Stimulated activated CD4-positive, alpha-beta T cell treated with anti-CD3 and anti-CD28 coated beads, Interleukin-1b, Interleukin-23, amount 100 ng/mL, for 1 hour (primary cell): ENCODE measurements around the gene SPATA13.
"Not testable (repeated sequence)": the region's sequence is repeated elsewhere in the genome, so short reads cannot be mapped to it uniquely, and the experiment has no call there.

ENCODE experiments used
- DNase-seq, 2 donors: peaks; one replicate each; pipeline ENCODE4 v3.0.0-alpha.2; 2020; ENCODE audit warnings: low read depth in 2 of 2

SPATA13 gene

DNA sequence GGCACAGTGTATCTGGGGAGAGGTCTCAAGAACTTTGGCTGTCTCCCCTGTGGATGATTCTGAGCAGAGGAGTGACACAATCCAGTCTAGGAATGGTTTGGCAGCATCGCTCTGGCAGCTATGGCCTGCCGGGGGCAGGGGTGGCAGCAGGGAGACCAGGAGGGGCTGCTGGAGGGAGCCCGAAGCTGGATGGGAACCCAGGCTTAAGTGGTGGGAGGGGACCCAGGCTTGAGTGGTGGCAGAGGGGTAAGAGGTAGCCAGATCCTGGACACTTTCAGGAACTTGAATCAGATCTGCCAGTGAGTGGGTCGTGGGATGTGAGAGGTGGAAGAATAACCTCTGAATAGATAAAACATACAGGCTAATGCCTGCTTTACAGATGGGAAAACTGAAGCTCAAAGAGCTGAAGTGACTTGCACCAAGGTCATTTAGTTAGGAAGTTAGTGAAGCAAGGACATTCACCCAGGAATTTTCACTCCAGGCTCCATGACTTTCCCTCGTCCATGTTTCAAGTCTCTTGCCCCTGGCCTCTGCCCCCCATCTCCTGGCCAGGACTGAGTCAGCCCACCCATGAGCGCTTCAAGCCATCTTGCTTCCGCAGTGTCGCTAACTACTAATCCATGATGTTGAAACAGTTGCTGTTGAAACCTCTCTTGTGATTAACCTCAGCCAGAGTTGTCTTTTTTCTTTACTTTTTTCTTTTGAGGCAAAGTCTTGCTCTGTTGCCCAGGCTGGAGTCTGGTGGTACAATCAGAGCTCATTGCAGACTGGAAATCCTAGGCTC lies 119.0 kb downstream of the SPATA13 start:
- no peak for DNase-seq

- DNase-seq = no peak
Measured at GRCh38 chr13:24280720-24281119, 120.2 kb downstream of the SPATA13 start.

- DNase-seq = no peak
Measured at GRCh38 chr13:24281188-24282008, 120.9 kb downstream of the SPATA13 start.

DNA sequence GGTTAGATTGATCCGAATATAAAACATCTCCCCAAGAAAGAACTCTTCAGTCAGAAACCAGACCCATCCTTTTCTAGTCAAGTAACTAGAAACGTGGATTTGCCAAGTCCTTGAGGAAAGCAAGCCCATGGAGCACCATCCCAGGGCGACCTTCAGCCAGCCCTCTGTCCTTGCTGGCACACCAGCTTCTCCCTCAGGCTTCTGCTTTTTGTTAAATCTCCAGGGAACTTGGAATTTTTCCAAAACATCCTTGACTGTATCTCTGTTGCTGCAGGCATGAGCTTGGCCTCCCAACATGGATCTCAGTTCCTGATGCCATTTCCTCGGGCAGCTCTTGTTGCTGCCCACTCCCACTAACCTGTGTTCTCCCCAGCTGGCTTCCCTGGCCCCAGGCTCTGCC lies 121.7 kb downstream of the SPATA13 start:
- DNase-seq = no peak

- no peak for DNase-seq
Measured at GRCh38 chr13:24284889-24285565, 124.5 kb downstream of the SPATA13 start.

GRCh38 chr13:24286624-24287023 lies 126.1 kb downstream of the SPATA13 start:
- no peak for DNase-seq

GRCh38 chr13:24287748-24288287 lies 127.3 kb downstream of the SPATA13 start:
- no peak for DNase-seq

- no peak for DNase-seq
Measured at GRCh38 chr13:24288870-24289269, 128.3 kb downstream of the SPATA13 start.

- no peak for DNase-seq
Measured at GRCh38 chr13:24290280-24290932, 129.9 kb downstream of the SPATA13 start.

- DNase-seq = no peak
Measured at GRCh38 chr13:24292481-24292880, 132.0 kb downstream of the SPATA13 start.

GRCh38 chr13:24293746-24294145 lies 133.2 kb downstream of the SPATA13 start:
- DNase-seq = no peak

- no peak for DNase-seq
Measured at GRCh38 chr13:24299488-24300114, 139.1 kb downstream of the SPATA13 start.

- DNase-seq = no peak
Measured at GRCh38 chr13:24301434-24301833, 140.9 kb downstream of the SPATA13 start.

DNA sequence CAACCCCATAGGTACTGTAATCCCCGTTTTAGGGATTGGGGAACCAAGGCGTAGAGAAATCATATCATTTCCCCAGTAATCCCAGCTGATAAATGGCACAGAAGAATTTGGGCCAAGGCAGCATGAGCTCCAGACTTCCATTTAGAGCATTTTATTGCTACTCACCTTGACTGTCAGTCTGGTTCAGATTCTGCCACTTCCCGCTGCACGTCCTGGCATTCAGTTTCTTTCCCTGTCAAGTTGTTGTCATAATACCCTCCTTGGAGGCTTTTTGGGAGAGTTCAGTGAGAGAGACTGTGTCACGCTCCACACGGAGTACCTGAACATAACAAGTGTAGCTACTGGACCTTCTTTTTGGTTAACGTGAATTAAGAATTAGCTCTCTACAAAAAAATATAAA lies 141.4 kb downstream of the SPATA13 start:
- no peak for DNase-seq

DNA sequence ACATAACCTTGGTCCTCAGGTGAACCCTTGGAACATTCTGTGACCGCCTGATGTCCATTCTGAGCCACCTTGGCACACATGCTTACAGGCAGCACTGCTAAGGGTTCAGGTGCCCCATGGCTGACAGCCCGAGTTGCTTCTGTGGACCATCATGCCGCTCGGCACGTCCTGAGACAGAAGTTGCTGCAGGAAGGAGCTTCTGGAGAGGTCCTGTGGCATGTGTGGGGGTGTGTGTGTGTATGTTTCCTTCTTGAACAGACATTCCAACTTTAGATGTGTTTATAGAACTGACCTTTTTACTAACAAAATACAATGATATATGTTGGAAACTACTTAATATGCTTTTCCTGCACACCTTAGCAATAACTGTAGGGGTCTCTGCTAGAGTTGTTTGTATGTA lies 144.1 kb downstream of the SPATA13 start:
- no peak for DNase-seq

DNA sequence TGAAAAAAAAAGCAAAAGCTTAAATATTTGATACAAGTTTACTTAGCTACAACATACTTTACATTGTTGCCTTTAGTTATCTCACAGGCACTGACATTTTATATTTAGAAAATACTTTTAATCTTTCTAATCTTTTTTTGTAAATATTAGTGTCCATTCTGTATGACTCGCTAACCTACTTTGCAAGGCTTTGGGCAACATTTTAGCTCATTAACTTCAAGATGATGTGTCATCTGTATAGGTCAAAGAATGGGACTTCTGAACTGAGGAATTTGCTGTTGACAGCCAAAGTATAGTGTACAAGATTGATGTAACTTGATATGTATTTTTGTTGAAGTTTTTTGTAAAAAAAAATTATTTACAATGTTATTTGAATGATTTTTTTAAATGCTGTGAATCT lies 146.1 kb downstream of the SPATA13 start:
- no peak for DNase-seq

GRCh38 chr13:24307211-24308067 lies 146.9 kb downstream of the SPATA13 start:
- no peak for DNase-seq

- DNase-seq = no peak
Measured at GRCh38 chr13:24308068-24308445, 147.5 kb downstream of the SPATA13 start.

DNA sequence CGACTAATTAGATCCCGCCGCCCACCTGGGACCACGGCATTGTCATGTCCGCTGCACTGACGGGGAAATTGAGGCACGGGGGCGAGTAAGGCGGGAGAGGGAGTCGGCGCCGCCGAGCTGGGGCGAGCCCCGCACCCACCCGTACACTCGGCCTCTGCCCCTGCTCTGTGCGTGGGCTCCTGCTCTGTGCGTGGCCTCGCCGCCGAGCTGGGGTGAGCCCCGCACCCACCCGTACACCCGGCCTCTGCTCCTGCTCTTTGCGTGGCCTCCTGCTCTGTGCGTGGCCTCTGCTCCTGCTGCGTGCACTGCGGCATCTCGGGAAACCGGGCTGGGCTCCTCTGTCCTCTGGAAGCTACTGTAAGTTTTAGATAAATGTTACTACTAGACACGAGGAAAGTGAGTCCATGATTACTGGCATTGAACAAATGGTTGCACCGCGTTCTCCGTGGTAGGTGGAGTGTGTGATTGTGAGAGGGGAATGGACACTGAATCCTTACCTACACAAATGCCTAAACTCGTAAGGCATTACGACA lies 148.0 kb downstream of the SPATA13 start:
- DNase-seq = no peak

- not testable (repeated sequence) for DNase-seq
Measured at GRCh38 chr13:24309300-24309699, 148.8 kb downstream of the SPATA13 start, which contains the start of gene C1QTNF9. C1QTNF9 (plus strand) TSS chr13:24309580; CDS start chr13:24316004, 6,424 bp downstream.
